ENCODE data around the gene MAGI1. TPM values are rescaled to one million over a fixed set of nuclear protein-coding genes. Genes with fewer than 3 reads are reported as not detected.

Gene MAGI1
- total RNA-seq, 1 donor from 2014 or later: 18.7 TPM

GRCh38 chr3:65772758-65773157 is 266.0 kb downstream of the MAGI1 start:
- H3K27me3 Mint-ChIP-seq (ENCODE audit: low read depth): no peaks in the 10 kb centered on the region
- no peak overlapping the region for H3K4me3 Mint-ChIP-seq (ENCODE audit: unreplicated experiment)
- no peaks in the 10 kb centered on the region for H3K9me3 Mint-ChIP-seq (ENCODE audit: low read depth)
- no peak for TF ChIP-seq CTCF (IDR thresholded peaks at IDR 0.05)
- peaks cover 11% of the 10 kb centered on the region for H3K4me1 Mint-ChIP-seq (ENCODE audit: low read depth)
- no peaks in the 10 kb centered on the region for H3K36me3 Mint-ChIP-seq (ENCODE audit: low read depth)
- no peak for DNase-seq (ENCODE audit: low spot score)
- H3K27ac Mint-ChIP-seq (ENCODE audit: unreplicated experiment): no peak overlapping the region

- no peak for DNase-seq (ENCODE audit: low spot score)
- H3K4me1 Mint-ChIP-seq (ENCODE audit: low read depth): peaks cover 5% of the 10 kb centered on the region
- H3K9me3 Mint-ChIP-seq (ENCODE audit: low read depth): no peaks in the 10 kb centered on the region
- no peaks in the 10 kb centered on the region for H3K36me3 Mint-ChIP-seq (ENCODE audit: low read depth)
- H3K4me3 Mint-ChIP-seq (ENCODE audit: unreplicated experiment): no peak overlapping the region
- H3K27me3 Mint-ChIP-seq (ENCODE audit: low read depth): no peaks in the 10 kb centered on the region
- TF ChIP-seq CTCF (IDR thresholded peaks at IDR 0.05): no peak
- H3K27ac Mint-ChIP-seq (ENCODE audit: unreplicated experiment): no peak overlapping the region
Observed at GRCh38 chr3:65767551-65767950, 271.2 kb downstream of the MAGI1 start.

DNA sequence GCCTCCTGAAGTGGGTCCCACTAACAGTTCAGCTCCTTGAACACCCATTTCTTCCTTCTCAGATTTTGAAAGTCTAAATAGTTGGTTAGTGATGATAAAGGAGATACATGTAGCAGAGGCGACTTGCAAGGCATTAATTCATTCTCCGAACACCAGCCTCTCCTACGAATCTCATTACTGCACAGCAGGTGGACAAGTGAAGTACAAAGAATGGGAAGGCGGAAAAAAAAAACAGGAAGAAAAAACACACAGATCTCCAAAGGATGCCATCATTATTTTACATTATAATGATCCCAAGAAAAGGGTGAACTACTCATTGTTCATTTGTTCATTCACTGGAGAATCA is 276.5 kb downstream of the MAGI1 start:
- Mint-ChIP-seq H3K4me3 (ENCODE audit: unreplicated experiment) (no peak overlapping the region), H3K4me1 (ENCODE audit: low read depth) (peaks cover 25% of the 10 kb centered on the region), H3K27me3 (ENCODE audit: low read depth) (no peaks in the 10 kb centered on the region), H3K27ac (ENCODE audit: unreplicated experiment) (no peak overlapping the region), H3K9me3 (ENCODE audit: low read depth) (no peaks in the 10 kb centered on the region), H3K36me3 (ENCODE audit: low read depth) (no peaks in the 10 kb centered on the region)
- DNase-seq (ENCODE audit: low spot score): no peak
- no peak for TF ChIP-seq CTCF (IDR thresholded peaks at IDR 0.05)

- Mint-ChIP-seq H3K36me3 (ENCODE audit: low read depth) (no peaks in the 10 kb centered on the region), H3K4me1 (ENCODE audit: low read depth) (peaks cover 29% of the 10 kb centered on the region), H3K4me3 (ENCODE audit: unreplicated experiment) (no peak overlapping the region), H3K27me3 (ENCODE audit: low read depth) (no peaks in the 10 kb centered on the region), H3K9me3 (ENCODE audit: low read depth) (no peaks in the 10 kb centered on the region), H3K27ac (ENCODE audit: unreplicated experiment) (no peak overlapping the region)
- DNase-seq (ENCODE audit: low spot score): no peak
- no peak for TF ChIP-seq CTCF (IDR thresholded peaks at IDR 0.05)
Observed at GRCh38 chr3:65761446-65762234, 277.1 kb downstream of the MAGI1 start.

GRCh38 chr3:65758876-65759598 is 279.7 kb downstream of the MAGI1 start:
- TF ChIP-seq CTCF (IDR thresholded peaks at IDR 0.05): no peak

More at GRCh38 chr3:65758876-65759598, 279.7 kb downstream of the MAGI1 start:
- Mint-ChIP-seq H3K27me3 (ENCODE audit: low read depth) (no peaks in the 10 kb centered on the region), H3K27ac (ENCODE audit: unreplicated experiment) (peak overlapping the region; percentile 67), H3K9me3 (ENCODE audit: low read depth) (no peaks in the 10 kb centered on the region), H3K36me3 (ENCODE audit: low read depth) (no peaks in the 10 kb centered on the region), H3K4me1 (ENCODE audit: low read depth) (peaks cover 34% of the 10 kb centered on the region), H3K4me3 (ENCODE audit: unreplicated experiment) (no peak overlapping the region)
- no peak for DNase-seq (ENCODE audit: low spot score)
